Urothelium cell line (cell line): ENCODE results near the gene PPP1R12B.
"Not testable (repeated sequence)": the region's sequence is repeated elsewhere in the genome, so short reads cannot be mapped to it uniquely, and the experiment has no call there.

Source experiments
- DNase-seq: peaks from one replicate; pipeline ENCODE4 v3.0.0; 2011; ENCODE audit warnings: low spot score, mixed read lengths
- FAIRE-seq: peaks from 2 replicates; lab custom pipeline; 2011; peaks lifted over from hg19 to GRCh38; lab: Jason Lieb, UNC

Gene PPP1R12B

DNA sequence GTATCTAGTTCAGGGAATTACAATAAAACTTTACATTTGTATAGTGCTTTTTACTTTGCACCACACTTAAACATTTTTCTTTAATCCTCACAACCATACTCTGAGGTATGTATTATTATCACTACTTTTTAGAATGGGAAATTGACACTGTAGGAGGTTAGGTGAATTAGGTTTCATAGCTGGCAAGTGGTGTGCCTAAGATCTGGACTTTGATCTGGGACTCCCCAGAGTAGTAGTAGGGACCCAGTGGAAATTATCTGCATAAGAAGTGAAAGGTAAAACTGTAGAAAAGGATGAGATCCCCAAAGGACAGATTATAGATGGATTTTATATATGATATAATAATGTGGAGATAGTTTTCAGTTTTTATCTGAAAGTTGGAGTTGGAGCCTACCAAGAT lies 85.6 kb downstream of the PPP1R12B start:
- DNase-seq (no peak), FAIRE-seq (no peak)

GRCh38 chr1:202438393-202439174 lies 90.1 kb downstream of the PPP1R12B start:
- peak; percentile 44 for FAIRE-seq
- DNase-seq: no peak

- DNase-seq (no peak), FAIRE-seq (no peak)
These were observed 90.8 kb downstream of the PPP1R12B start for GRCh38 chr1:202439308-202439707.

- DNase-seq, FAIRE-seq: not testable (repeated sequence)
These were observed 99.6 kb downstream of the PPP1R12B start for GRCh38 chr1:202448140-202448539.

DNA sequence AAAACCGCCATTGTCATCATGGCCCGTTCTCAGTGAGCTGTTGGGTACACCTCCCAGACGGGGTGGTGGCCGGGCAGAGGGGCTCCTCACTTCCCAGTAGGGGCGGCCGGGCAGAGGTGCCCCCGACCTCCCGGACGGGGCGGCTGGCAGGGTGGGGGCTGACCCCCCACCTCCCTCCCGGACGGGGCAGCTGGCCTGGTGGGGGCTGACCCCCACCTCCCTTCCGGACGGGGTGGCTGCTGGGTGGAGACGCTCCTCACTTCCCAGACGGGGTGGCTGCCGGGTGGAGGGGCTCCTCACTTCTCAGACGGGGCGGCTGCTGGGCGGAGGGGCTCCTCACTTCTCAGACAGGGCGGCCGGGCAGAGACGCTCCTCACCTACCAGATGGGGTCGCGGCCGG lies 103.1 kb downstream of the PPP1R12B start:
- not testable (repeated sequence) for FAIRE-seq, DNase-seq

DNA sequence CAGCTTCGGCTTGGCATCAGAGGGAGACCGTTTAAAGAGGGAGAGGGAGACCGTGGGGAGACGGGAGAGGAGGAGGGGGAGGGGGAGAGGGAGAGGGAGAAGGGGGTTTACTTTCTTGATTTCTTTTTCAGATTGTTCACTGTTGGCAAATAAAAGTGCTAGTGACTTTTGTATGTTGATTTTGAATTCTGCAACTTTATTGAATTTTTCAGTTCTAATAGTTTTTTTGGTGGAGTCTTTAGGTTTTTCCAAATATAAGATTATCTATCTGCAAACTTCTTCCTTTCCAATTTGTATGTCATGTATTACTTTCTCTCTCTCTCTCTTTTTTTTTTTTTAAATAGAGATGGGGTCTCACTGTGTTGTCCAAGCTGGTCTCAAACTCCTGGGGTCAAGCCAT lies 104.0 kb downstream of the PPP1R12B start:
- FAIRE-seq (no peak), DNase-seq (no peak)

DNA sequence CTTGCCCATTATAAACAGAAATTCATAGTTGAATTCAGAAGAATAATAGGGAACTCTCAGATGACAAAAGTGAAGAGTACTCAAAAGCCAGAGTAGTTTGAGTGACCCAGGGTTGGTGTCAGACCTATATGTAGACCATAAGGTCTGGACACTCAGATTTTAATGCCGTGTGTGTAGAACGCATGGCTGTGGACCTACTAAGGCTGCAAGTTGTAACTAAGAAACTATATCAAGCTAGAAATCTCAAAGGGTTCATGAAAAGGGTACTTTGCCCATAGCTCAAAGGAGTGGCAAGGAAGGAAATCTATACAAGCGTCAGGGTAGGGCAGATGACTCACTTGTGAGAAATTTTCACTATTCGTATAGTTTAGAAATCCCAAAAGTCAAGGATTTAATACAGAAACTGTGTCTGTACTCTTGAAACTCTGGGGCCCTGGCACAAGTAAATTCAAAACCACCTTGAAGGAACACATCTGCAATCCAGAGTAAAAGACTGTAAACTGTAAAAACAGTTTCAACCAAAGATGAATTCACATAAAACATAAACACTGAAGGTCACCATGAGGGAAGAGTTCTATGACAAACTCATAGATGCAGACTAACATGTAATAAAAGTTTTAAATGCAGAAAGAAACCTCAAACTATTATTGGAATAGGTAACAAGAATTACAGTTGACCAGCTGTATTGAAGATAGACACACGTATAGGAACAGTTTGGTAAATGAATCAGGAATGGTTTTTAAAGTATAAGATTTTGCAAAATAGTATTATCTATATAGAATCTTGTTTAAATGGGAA lies 108.1 kb downstream of the PPP1R12B start:
- not testable (repeated sequence) for FAIRE-seq
- DNase-seq: peak; percentile 25

DNA sequence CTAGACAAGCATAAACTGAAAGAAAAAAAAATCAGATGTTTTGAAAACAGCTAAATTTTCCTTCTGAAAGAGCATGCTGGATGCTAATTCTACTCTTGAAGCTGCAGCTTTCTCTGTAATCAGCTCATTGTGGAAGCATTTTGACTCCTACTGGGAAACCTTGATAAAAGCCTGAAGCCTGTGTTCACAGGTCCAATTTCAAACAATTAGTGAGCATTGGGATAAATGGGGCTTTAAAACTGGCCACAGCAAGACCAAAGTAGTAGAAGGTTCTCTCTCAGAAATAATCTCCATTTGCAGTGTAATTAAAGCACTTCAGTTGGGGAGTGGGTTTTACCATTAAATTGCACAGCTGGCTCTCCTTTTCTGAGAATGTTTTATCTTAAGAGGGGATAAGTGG lies 110.2 kb downstream of the PPP1R12B start:
- not testable (repeated sequence) for DNase-seq, FAIRE-seq

- DNase-seq, FAIRE-seq: not testable (repeated sequence)
These were observed 111.1 kb downstream of the PPP1R12B start for GRCh38 chr1:202459470-202460142.

DNA sequence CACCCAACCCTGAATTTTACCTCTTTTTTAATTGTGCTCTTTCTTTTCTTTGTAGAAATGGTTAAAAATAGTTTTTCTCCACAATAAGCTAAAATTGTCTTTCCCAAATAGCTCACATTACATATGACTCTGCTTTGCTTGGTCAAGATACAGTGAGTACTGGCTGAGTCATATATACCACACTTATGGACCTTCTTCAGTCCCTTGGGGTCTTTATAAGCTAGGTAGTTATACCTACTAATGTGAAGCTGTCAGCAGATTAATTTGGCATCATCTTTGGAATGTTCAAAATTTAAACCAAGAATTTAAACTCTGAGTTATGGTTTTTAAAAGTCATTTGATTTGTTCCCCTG lies 111.6 kb downstream of the PPP1R12B start:
- FAIRE-seq, DNase-seq: not testable (repeated sequence)

DNA sequence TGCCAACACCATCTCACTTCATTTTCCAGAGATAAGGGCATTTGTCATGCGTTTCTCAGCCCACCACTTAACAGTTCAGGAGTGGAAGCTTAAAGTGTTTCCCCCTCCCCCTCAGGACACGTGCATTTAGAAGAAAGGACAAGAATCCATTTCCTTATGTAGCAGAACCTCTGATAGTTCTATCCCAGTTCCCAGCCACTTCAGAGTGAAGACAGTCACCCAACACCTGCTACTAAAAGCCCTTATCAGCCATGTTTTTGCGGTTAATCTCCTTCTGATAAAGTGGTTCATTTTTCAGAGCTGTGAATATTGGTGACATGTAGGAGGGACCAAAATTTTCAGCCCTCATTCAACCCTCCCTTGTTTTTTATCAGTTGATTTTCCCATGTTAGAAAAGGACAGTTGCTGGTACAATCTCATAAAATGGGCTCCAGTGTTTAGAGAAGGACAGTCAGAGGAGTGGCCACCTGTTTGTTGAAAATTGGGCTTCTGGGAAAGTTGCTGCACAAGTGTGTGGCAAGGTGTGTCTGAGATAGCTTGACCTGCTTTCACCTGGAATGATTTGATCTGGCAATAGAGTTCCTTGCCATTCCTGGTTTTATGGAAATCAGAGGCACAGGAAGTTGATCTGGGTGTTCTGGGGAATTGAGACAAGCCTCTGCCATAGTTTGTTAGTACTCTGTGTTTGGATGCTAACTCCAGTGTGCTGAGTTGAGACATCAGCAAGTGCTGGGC lies 114.0 kb downstream of the PPP1R12B start:
- FAIRE-seq (no peak), DNase-seq (no peak)

DNA sequence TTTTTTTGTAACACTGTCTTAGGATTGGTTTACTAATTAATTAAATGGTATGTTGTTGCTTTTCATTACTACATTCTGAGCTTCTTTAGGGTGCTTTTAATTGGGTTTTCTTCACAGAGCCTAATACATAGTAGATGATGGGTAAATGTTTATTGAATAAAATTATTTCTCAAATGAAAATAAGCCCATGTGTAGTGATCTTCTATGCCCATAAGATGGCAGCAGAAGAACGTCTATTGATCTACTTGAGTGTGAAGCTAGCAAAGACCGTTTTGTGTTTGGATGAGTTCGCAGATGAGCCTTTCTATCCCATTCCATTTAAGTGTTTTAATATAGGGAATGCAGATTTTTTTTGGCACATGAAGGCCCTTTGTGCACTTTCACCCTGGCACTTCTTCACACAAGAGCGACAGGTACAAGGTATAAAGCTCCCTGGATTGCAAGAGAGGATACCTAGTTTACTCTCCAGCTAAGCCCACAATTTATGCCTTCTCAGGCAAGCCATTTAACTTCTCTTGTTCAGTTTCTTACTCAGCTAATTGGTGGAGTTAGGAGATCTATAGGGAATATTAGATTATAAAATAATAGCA lies 115.7 kb downstream of the PPP1R12B start:
- DNase-seq: not testable (repeated sequence)
- FAIRE-seq: peak; percentile 9

GRCh38 chr1:202465644-202466270 lies 117.3 kb downstream of the PPP1R12B start:
- FAIRE-seq, DNase-seq: not testable (repeated sequence)

DNA sequence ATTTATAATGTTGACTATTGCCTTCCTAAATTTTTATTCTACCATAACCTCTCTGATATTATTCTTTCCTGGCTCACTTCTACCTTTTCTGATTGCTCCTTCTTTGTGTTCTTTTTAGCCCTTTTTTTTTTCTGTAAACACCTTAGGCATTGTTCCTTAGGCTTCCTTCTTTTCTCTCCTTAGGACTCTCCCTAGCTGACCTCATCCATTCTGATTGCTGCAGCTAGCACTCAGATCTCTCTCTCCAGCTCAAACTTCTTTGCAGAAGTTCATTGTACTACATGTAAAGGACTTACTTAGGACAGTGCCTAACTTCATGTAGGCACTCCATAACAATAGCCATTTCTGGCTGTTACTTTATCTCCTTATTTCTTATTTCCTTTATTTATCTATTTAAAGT lies 117.8 kb downstream of the PPP1R12B start:
- DNase-seq, FAIRE-seq: not testable (repeated sequence)

DNA sequence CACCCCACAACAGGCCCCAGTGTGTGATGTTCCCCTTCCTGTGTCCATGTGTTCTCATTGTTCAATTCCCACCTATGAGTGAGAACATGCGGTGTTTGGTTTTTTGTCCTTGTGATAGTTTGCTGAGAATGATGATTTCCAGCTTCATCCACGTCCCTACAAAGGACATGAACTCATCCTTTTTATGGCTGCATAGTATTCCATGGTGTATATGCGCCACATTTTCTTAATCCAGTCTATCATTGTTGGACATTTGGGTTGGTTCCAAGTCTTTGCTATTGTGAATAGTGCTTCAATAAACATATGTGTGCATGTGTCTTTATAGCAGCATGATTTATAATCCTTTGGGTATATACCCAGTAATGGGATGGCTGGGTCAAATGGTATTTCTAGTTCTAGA lies 118.9 kb downstream of the PPP1R12B start:
- not testable (repeated sequence) for FAIRE-seq, DNase-seq

DNA sequence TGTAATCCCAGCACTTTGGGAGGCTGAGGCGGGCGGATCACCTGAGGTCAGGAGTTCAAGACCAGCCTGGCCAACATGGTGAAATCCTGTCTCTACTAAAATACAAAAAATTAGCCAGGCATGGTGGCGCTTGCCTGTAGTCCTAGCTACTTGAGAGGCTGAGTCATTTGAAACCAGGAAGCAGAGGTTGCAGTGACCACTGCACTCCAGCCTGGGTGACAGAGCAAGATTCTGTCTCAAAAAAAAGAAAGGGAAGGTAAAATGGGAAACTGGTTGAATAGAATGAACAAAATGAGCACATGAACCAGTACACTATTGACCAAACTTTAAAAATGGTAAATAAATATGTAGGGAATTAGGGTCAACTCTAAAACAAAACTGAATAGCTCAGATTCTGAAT lies 120.2 kb downstream of the PPP1R12B start:
- not testable (repeated sequence) for DNase-seq, FAIRE-seq

DNA sequence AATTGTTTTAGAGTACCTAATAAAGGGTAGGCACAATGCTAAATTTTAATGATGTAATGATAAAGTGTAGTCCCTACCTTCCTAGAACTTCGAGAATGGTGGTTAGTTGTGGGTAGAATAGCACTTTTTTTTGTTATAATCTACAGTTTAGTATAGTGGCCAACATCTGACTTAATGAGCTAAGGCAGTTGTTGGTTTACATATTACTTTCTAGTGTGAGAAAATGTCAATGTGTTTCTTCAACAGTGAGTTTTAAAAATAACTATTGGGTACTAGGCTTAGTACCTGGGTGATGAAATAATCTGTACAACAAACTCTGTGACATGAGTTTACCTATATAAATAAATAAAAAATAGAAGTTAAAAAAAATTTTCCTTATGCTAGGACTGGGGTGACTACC lies 120.6 kb downstream of the PPP1R12B start:
- DNase-seq, FAIRE-seq: not testable (repeated sequence)

DNA sequence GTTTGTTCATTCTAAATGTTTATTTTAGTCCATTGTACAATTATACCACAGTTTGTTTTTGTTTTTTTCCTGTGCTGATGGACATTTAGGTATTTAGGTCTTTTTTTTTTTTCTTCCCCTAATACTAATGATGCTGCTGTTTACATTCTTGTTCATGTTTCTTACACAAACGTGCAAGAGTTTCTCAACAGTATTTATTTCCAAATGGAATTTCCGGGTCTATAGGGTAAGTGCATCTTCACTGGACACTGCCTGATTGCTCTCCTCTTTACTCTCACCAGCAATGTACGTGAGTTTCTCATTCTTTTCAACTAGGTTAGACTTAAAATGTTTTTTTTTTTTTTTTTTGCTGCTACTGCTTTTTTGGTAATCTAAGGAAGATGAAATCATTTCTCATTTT lies 122.7 kb downstream of the PPP1R12B start:
- no peak for FAIRE-seq
- DNase-seq: no peak

- not testable (repeated sequence) for DNase-seq, FAIRE-seq
These were observed 124.0 kb downstream of the PPP1R12B start for GRCh38 chr1:202472347-202473124.
